ENCODE data around the gene BARX1.

BARX1 gene

DNA sequence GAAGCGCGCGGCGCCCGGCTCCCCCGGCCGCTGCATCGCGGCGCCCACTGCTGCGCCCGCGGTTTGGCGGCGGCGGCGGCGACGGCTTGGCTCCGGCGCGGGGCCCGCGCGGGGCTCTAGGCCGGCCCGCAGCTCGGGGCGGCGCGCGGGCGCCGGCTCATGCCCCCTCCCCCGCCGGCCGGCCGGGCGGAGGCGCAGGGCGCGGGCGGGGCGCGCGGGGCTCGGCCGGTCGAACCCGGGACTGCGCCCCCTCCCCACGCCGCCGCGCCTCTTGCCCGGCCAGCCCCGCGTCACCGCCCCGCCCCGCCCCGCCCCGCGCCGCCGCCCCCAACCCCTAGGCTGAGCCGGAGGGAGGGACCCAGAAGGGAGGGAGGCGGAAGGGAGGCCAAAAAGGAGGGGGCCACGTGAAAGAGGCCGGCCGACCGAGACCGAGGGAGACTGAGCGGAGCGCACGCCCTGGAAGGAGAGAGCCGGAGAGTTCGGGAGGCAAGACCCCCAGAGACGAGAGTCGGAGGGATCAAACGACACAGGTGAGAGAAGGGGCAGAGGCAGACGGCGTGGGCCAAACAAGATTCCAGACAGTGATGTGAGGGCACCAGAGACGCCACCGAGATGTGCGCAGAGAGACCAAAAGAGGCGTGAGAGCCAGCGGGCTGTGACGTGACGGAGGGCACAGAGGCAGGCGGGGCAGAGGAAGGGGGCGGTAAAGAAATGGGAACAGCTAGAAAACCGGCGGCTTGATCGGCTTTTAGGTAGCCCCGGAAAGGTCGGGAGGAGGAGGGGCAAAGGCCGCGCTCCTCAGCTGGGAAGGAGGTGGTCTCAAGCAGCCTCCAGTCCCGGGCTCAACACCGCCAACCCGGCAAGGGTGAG lies at the start of gene BARX1:
BARX1 (minus strand) TSS at position 245 of the 870 bp plus-strand sequence; CDS start at position 36, 209 bp downstream.
- Histone ChIP-seq H2AFZ (ENCODE audit: low read length, unreplicated experiment) (peak within 1 kb of the TSS; percentile 51), H3K4me1 (ENCODE audit: control insufficient read depth, insufficient read depth, low read length, unreplicated experiment) (peaks cover 7% of the 10 kb centered on the region), H3K27ac (ENCODE audit: low read depth, low read length) (no peak within 1 kb of the TSS), H3K4me3 (ENCODE audit: low read depth, low read length) (peak within 1 kb of the TSS; percentile 84), H3K36me3 (ENCODE audit: insufficient read depth, low read length) (no peaks in the 10 kb centered on the region), H3K27me3 (ENCODE audit: insufficient read depth, low read length) (peaks cover 49% of the 10 kb centered on the region), H3K79me2 (ENCODE audit: control insufficient read depth, insufficient read depth, low read length, unreplicated experiment) (no peaks in the 10 kb centered on the region)

GRCh38 chr9:94002316-94003140 lies 47.4 kb upstream of the BARX1 start:
- no peak overlapping the region for H3K4me3 ChIP-seq (ENCODE audit: low read depth, low read length)
- H3K79me2 ChIP-seq (ENCODE audit: control insufficient read depth, insufficient read depth, low read length, unreplicated experiment) = no peaks in the 10 kb centered on the region
- H3K4me1 ChIP-seq (ENCODE audit: control insufficient read depth, insufficient read depth, low read length, unreplicated experiment) = no peaks in the 10 kb centered on the region
- no peak overlapping the region for H2AFZ ChIP-seq (ENCODE audit: low read length, unreplicated experiment)
- H3K27ac ChIP-seq (ENCODE audit: low read depth, low read length) = no peak overlapping the region
- H3K36me3 ChIP-seq (ENCODE audit: insufficient read depth, low read length) = no peaks in the 10 kb centered on the region
- H3K27me3 ChIP-seq (ENCODE audit: insufficient read depth, low read length) = peaks cover 24% of the 10 kb centered on the region

- Histone ChIP-seq H3K36me3 (ENCODE audit: insufficient read depth, low read length) (no peaks in the 10 kb centered on the region), H3K27me3 (ENCODE audit: insufficient read depth, low read length) (peaks cover 65% of the 10 kb centered on the region), H3K4me1 (ENCODE audit: control insufficient read depth, insufficient read depth, low read length, unreplicated experiment) (no peaks in the 10 kb centered on the region), H3K27ac (ENCODE audit: low read depth, low read length) (no peak overlapping the region), H2AFZ (ENCODE audit: low read length, unreplicated experiment) (no peak overlapping the region), H3K4me3 (ENCODE audit: low read depth, low read length) (no peak overlapping the region), H3K79me2 (ENCODE audit: control insufficient read depth, insufficient read depth, low read length, unreplicated experiment) (no peaks in the 10 kb centered on the region)
Observed at GRCh38 chr9:93996863-93997262, 41.7 kb upstream of the BARX1 start.

DNA sequence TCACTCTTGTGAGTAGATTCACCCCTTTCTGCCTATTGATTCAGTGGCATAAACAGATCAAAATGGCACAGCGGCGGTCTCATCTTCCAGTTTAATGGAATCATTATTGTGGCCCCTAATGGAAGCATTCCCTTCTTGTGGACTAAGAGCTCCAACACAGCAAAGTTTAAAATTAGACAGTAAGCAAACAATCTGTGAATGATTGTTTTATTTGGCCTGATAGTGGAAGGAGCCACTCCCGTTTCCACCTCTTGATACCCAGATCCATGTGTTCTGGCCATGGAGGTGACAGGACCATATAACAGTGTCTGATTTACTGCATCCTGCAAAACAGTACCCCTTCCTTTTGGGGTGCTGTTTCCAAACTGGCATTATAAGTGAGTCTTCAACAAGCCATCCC lies 41.2 kb upstream of the BARX1 start:
- Histone ChIP-seq H3K4me1 (ENCODE audit: control insufficient read depth, insufficient read depth, low read length, unreplicated experiment) (no peaks in the 10 kb centered on the region), H3K4me3 (ENCODE audit: low read depth, low read length) (no peak overlapping the region), H3K27me3 (ENCODE audit: insufficient read depth, low read length) (peaks cover 70% of the 10 kb centered on the region), H2AFZ (ENCODE audit: low read length, unreplicated experiment) (no peak overlapping the region), H3K27ac (ENCODE audit: low read depth, low read length) (no peak overlapping the region), H3K79me2 (ENCODE audit: control insufficient read depth, insufficient read depth, low read length, unreplicated experiment) (no peaks in the 10 kb centered on the region), H3K36me3 (ENCODE audit: insufficient read depth, low read length) (no peaks in the 10 kb centered on the region)

GRCh38 chr9:93994545-93994944 lies 39.4 kb upstream of the BARX1 start:
- Histone ChIP-seq H3K4me3 (ENCODE audit: low read depth, low read length) (no peak overlapping the region), H2AFZ (ENCODE audit: low read length, unreplicated experiment) (no peak overlapping the region), H3K27ac (ENCODE audit: low read depth, low read length) (no peak overlapping the region), H3K36me3 (ENCODE audit: insufficient read depth, low read length) (no peaks in the 10 kb centered on the region), H3K4me1 (ENCODE audit: control insufficient read depth, insufficient read depth, low read length, unreplicated experiment) (no peaks in the 10 kb centered on the region), H3K27me3 (ENCODE audit: insufficient read depth, low read length) (peaks cover 83% of the 10 kb centered on the region), H3K79me2 (ENCODE audit: control insufficient read depth, insufficient read depth, low read length, unreplicated experiment) (no peaks in the 10 kb centered on the region)

DNA sequence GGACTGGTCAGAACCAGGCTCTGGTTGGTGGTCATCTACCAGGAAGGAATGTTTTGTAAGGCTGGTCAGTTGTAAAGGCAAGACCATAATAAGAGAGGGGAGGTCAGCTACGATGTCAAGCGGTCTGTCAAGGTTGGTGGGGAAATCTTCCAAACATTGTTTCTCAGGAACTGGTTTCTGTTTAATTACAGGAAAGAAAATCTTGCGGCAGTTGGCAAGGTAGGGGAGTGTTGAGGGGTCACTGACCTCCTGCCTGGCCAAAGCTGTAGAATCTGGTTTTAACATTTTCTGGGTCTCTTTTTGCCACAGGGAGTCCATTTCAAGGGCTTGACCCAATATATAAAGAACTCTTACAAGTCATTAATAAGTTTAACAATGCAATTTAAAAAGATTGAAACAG lies 39.0 kb upstream of the BARX1 start:
- Histone ChIP-seq H2AFZ (ENCODE audit: low read length, unreplicated experiment) (no peak overlapping the region), H3K36me3 (ENCODE audit: insufficient read depth, low read length) (no peaks in the 10 kb centered on the region), H3K4me3 (ENCODE audit: low read depth, low read length) (no peak overlapping the region), H3K27me3 (ENCODE audit: insufficient read depth, low read length) (peaks cover 79% of the 10 kb centered on the region), H3K79me2 (ENCODE audit: control insufficient read depth, insufficient read depth, low read length, unreplicated experiment) (no peaks in the 10 kb centered on the region), H3K4me1 (ENCODE audit: control insufficient read depth, insufficient read depth, low read length, unreplicated experiment) (no peaks in the 10 kb centered on the region), H3K27ac (ENCODE audit: low read depth, low read length) (no peak overlapping the region)

GRCh38 chr9:93992830-93993229 lies 37.7 kb upstream of the BARX1 start:
- Histone ChIP-seq H3K27ac (ENCODE audit: low read depth, low read length) (no peak overlapping the region), H3K27me3 (ENCODE audit: insufficient read depth, low read length) (peaks cover 74% of the 10 kb centered on the region), H3K79me2 (ENCODE audit: control insufficient read depth, insufficient read depth, low read length, unreplicated experiment) (no peaks in the 10 kb centered on the region), H3K4me1 (ENCODE audit: control insufficient read depth, insufficient read depth, low read length, unreplicated experiment) (no peaks in the 10 kb centered on the region), H3K4me3 (ENCODE audit: low read depth, low read length) (no peak overlapping the region), H2AFZ (ENCODE audit: low read length, unreplicated experiment) (no peak overlapping the region), H3K36me3 (ENCODE audit: insufficient read depth, low read length) (no peaks in the 10 kb centered on the region)

DNA sequence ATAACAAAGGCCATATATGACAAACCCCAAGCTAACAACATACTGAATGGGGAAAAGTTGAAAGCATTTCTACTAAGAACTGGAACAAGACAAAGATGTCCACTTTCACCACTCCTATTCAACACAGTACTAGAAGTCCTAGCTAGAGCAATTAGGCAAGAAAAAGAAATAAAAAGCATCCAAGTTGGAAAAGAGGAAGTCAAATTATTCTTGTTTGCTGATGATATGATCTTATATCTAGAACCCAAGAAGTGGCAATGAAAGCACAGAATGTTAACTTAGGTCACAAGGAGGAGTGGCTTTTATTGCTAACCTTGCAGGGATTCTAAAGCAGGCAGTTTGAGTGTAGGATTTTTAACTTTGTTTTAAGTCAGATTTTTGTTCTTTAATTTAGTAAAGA lies 35.3 kb upstream of the BARX1 start:
- no peaks in the 10 kb centered on the region for H3K79me2 ChIP-seq (ENCODE audit: control insufficient read depth, insufficient read depth, low read length, unreplicated experiment)
- peaks cover 62% of the 10 kb centered on the region for H3K27me3 ChIP-seq (ENCODE audit: insufficient read depth, low read length)
- no peak overlapping the region for H3K27ac ChIP-seq (ENCODE audit: low read depth, low read length)
- H3K4me1 ChIP-seq (ENCODE audit: control insufficient read depth, insufficient read depth, low read length, unreplicated experiment) = no peaks in the 10 kb centered on the region
- no peaks in the 10 kb centered on the region for H3K36me3 ChIP-seq (ENCODE audit: insufficient read depth, low read length)
- no peak overlapping the region for H2AFZ ChIP-seq (ENCODE audit: low read length, unreplicated experiment)
- no peak overlapping the region for H3K4me3 ChIP-seq (ENCODE audit: low read depth, low read length)

DNA sequence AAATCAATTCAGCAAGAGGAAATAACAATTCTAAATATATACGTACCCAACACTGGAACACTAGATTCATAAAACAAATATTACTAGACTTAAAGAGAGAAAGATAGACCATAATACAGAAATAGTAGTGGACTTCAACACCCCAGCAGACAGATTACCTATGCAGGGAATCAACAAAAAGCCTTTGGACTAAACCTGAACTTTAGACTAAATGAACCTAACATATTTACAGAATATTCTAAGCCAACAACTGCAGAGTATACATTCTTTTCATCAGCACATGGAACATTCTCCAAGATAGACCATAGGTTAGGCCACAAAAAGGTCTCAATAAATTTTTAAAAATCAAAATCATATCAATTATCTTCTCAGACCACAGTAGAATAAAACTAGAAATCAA lies 32.9 kb upstream of the BARX1 start:
- no peaks in the 10 kb centered on the region for H3K79me2 ChIP-seq (ENCODE audit: control insufficient read depth, insufficient read depth, low read length, unreplicated experiment)
- no peak overlapping the region for H3K27ac ChIP-seq (ENCODE audit: low read depth, low read length)
- no peak overlapping the region for H3K4me3 ChIP-seq (ENCODE audit: low read depth, low read length)
- no peak overlapping the region for H2AFZ ChIP-seq (ENCODE audit: low read length, unreplicated experiment)
- H3K27me3 ChIP-seq (ENCODE audit: insufficient read depth, low read length) = peaks cover 58% of the 10 kb centered on the region
- H3K36me3 ChIP-seq (ENCODE audit: insufficient read depth, low read length) = no peaks in the 10 kb centered on the region
- no peaks in the 10 kb centered on the region for H3K4me1 ChIP-seq (ENCODE audit: control insufficient read depth, insufficient read depth, low read length, unreplicated experiment)

DNA sequence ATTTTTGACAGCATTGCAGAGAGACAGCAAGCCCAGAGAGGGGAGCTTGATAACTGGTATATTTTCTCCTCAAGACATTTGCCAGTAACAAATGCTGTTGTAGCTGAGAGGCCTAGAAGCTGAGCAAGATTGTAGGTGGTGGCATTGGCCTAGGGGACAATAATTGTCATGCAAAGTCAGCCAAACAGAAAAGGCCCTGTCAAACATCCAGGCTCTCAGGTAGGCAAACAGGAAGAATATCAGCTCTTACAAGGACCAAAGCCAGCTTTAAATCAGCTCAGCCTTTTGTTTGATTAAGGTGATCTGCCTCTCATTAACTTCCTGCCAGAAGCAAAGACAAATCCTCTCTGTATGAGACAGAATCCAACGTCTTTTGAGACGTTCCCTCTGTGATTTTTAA lies 29.7 kb upstream of the BARX1 start:
- Histone ChIP-seq H3K79me2 (ENCODE audit: control insufficient read depth, insufficient read depth, low read length, unreplicated experiment) (no peaks in the 10 kb centered on the region), H2AFZ (ENCODE audit: low read length, unreplicated experiment) (no peak overlapping the region), H3K36me3 (ENCODE audit: insufficient read depth, low read length) (no peaks in the 10 kb centered on the region), H3K27me3 (ENCODE audit: insufficient read depth, low read length) (peaks cover 54% of the 10 kb centered on the region), H3K4me3 (ENCODE audit: low read depth, low read length) (no peak overlapping the region), H3K27ac (ENCODE audit: low read depth, low read length) (no peak overlapping the region), H3K4me1 (ENCODE audit: control insufficient read depth, insufficient read depth, low read length, unreplicated experiment) (no peaks in the 10 kb centered on the region)
